OCI-LY3 (cell line): ENCODE results near the gene CGB3.

ENCODE experiments used
- EZH2phosphoT487 ChIP-seq: fragments of 200-600 bp; shearing (Covaris generic); IDR thresholded peaks from 2 replicates; pipeline ENCODE4 v1.6.1; 2018; ENCODE audit warnings: antibody characterized with exemption, mixed run types, low read depth
- TF ChIP-seq, protein P1 (sequence below): fragments of 200-600, 300-600 bp; sonication (generic); IDR thresholded peaks from 2 replicates; pipeline ENCODE4 v1.5.1; 2014; ENCODE audit warnings: antibody characterized with exemption, low read length, low read depth

GRCh38 chr19:48982280-48982679 lies 41.9 kb downstream of the CGB3 start:
- TF ChIP-seq, protein P1, sequence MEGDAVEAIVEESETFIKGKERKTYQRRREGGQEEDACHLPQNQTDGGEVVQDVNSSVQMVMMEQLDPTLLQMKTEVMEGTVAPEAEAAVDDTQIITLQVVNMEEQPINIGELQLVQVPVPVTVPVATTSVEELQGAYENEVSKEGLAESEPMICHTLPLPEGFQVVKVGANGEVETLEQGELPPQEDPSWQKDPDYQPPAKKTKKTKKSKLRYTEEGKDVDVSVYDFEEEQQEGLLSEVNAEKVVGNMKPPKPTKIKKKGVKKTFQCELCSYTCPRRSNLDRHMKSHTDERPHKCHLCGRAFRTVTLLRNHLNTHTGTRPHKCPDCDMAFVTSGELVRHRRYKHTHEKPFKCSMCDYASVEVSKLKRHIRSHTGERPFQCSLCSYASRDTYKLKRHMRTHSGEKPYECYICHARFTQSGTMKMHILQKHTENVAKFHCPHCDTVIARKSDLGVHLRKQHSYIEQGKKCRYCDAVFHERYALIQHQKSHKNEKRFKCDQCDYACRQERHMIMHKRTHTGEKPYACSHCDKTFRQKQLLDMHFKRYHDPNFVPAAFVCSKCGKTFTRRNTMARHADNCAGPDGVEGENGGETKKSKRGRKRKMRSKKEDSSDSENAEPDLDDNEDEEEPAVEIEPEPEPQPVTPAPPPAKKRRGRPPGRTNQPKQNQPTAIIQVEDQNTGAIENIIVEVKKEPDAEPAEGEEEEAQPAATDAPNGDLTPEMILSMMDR, result no peak
- no peak for TF ChIP-seq EZH2phosphoT487
